ENCODE results near the gene SCAF8. TPM values are rescaled to one million over a fixed set of nuclear protein-coding genes. Genes with fewer than 3 reads are reported as not detected.
"Not testable (repeated sequence)": the region's sequence is repeated elsewhere in the genome, so short reads cannot be mapped to it uniquely, and the experiment has no call there.

The SCAF8 gene
- total RNA-seq, 1 donor: 47.6 TPM

- no peak for DNase-seq (ENCODE audit: low read depth)
- H3K4me3 ChIP-seq (ENCODE audit: low read depth, low read length): no peak overlapping the region
- no peak for TF ChIP-seq CTCF (IDR thresholded peaks at IDR 0.05; ENCODE audit: insufficient read depth, low read length)
Measured at GRCh38 chr6:154696661-154697060, 36.6 kb upstream of the SCAF8 start.

GRCh38 chr6:154703124-154703523, 30.1 kb upstream of the SCAF8 start:
- DNase-seq (ENCODE audit: low read depth): no peak
- no peak overlapping the region for H3K4me3 ChIP-seq (ENCODE audit: low read depth, low read length)
- no peak for TF ChIP-seq CTCF (IDR thresholded peaks at IDR 0.05; ENCODE audit: insufficient read depth, low read length)

- DNase-seq (ENCODE audit: low read depth): peak; percentile 30
- H3K4me3 ChIP-seq (ENCODE audit: low read depth, low read length): no peak overlapping the region
Measured at GRCh38 chr6:154705471-154706113, 27.6 kb upstream of the SCAF8 start.

GRCh38 chr6:154706389-154706788, 26.8 kb upstream of the SCAF8 start:
- H3K4me3 ChIP-seq (ENCODE audit: low read depth, low read length): no peak overlapping the region
- no peak for DNase-seq (ENCODE audit: low read depth)
- TF ChIP-seq CTCF (IDR thresholded peaks at IDR 0.05; ENCODE audit: insufficient read depth, low read length): no peak

More at GRCh38 chr6:154705471-154706113, 27.6 kb upstream of the SCAF8 start:
- peak; percentile 9 for TF ChIP-seq CTCF (IDR thresholded peaks at IDR 0.05; ENCODE audit: insufficient read depth, low read length)

- H3K4me3 ChIP-seq (ENCODE audit: low read depth, low read length): no peak overlapping the region
- DNase-seq (ENCODE audit: low read depth): peak; percentile 28
- TF ChIP-seq CTCF (IDR thresholded peaks at IDR 0.05; ENCODE audit: insufficient read depth, low read length): no peak
Measured at GRCh38 chr6:154709621-154710020, 23.6 kb upstream of the SCAF8 start.

- DNase-seq (ENCODE audit: low read depth): no peak
- no peak for TF ChIP-seq CTCF (IDR thresholded peaks at IDR 0.05; ENCODE audit: insufficient read depth, low read length)
- no peak overlapping the region for H3K4me3 ChIP-seq (ENCODE audit: low read depth, low read length)
Measured at GRCh38 chr6:154710689-154711088, 22.5 kb upstream of the SCAF8 start.

GRCh38 chr6:154715446-154715845, 17.8 kb upstream of the SCAF8 start:
- H3K4me3 ChIP-seq (ENCODE audit: low read depth, low read length): no peak overlapping the region
- TF ChIP-seq CTCF (IDR thresholded peaks at IDR 0.05; ENCODE audit: insufficient read depth, low read length): no peak
- no peak for DNase-seq (ENCODE audit: low read depth)

GRCh38 chr6:154716350-154716749, 16.9 kb upstream of the SCAF8 start:
- DNase-seq (ENCODE audit: low read depth); H3K4me3 ChIP-seq (ENCODE audit: low read depth, low read length): not testable (repeated sequence)
